ENCODE data around the gene RIMBP2. TPM values are rescaled to one million over a fixed set of nuclear protein-coding genes. Genes with fewer than 3 reads are reported as not detected.

The RIMBP2 gene
- total and polyA plus RNA-seq, 2 donors = 0.47 to 0.78 TPM

DNA sequence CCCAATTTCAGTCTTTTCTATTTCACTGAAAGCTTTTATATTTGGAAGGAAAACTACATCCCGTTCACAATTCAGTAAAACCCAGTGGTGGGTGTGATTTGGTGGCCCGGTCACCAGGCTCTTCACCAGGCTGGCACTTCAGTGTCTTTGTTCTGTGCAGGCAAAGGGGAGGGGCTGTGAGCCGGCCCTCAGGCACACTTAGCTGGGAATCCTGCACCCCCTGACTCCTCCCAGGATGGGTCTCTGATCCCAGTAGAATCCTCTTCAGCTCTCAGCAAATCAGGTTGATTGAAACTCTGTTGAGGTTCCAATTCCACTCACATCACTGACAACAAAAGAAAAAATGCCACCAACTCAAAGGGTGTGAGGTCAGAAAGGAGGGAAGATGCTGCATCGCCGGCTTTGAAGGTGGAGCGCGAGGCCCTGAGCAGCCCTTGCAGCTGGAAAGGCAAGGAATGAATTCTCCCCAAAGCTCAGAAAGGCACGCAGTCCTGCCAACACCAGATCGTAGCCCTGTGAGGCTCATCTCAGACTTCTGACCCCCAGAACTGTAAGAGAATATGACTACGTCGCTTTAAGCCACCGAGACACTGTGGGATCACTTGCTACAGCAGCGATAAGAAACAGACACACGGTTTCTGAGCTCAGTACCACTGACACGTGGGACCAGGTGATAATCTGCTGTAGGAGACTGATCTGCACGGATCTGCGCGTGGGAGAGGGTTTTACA is 211.8 kb downstream of the RIMBP2 start:
- Histone ChIP-seq H3K27me3 (ENCODE audit: control insufficient read depth in 2 of 2, insufficient read depth in 1 of 2, low read length in 1 of 2) (no peaks in the 10 kb centered on the region), H3K9me3 (ENCODE audit: control insufficient read depth in 2 of 2, insufficient read depth in 1 of 2, low read length in 1 of 2) (no peaks in the 10 kb centered on the region), H3K4me3 (ENCODE audit: low read length in 2 of 2) (no peak overlapping the region), H3K4me1 (ENCODE audit: control insufficient read depth in 2 of 2, insufficient read depth in 2 of 2, low read length in 2 of 2) (no peaks in the 10 kb centered on the region), H3K36me3 (ENCODE audit: control insufficient read depth in 2 of 2, insufficient read depth in 2 of 2, low read length in 1 of 2) (no peaks in the 10 kb centered on the region), H3K27ac (ENCODE audit: low read depth in 1 of 2, low read length in 1 of 2) (no peak overlapping the region)
- WGBS = 84% methylated on average over 18 of the region's 18 CpGs
- DNase-seq (ENCODE audit: low read depth in 6 of 9, low spot score in 9 of 9) = no peak

DNA sequence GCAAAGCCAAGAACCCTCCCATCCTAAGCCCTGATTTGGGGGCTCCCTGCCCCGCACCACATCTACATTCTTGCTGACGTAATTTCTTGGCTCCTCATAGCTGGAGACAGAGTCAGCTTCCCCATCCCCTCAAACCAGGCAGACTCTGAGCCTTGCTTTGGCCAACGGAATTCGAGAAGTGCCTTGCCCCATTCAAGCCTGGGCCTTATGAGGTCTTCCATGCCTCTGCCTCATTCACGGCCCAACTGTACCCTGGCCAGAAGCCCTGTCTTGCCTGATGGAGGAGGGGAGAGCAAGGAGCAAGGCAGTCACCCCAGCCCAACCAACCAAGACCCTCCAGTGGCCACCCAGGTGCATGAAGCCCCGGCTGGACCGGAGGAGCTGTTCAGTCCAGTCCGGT is 214.3 kb downstream of the RIMBP2 start:
- DNase-seq (ENCODE audit: low read depth in 6 of 9, low spot score in 9 of 9) = no peak

DNA sequence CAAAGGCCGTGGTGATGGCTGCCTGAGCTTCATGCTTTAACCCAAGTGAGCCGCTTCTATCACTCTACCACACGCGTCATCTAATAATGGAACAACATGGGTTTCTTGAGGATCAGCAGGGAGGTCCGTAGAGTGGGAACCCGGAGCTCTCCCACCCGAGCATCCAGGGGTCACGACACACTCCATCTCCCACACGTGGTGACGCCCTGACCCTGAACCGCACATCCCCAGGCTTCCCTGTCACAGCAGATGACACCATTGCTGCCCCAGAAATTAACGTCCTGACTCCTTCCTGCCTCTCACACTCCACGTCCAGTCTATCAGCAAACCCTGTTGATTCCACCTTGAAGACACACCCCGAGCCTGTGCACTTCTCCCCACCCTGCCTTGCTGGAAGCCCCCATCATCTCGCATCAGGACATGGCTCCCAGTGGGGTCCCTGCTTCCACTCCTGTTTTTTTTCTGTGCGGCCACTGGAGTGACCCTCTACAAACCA is 215.2 kb downstream of the RIMBP2 start:
- no peaks in the 10 kb centered on the region for H3K4me1 ChIP-seq (ENCODE audit: control insufficient read depth in 2 of 2, insufficient read depth in 2 of 2, low read length in 2 of 2)
- no peak overlapping the region for H3K4me3 ChIP-seq (ENCODE audit: low read length in 2 of 2)
- no peaks in the 10 kb centered on the region for H3K9me3 ChIP-seq (ENCODE audit: control insufficient read depth in 2 of 2, insufficient read depth in 1 of 2, low read length in 1 of 2)
- 91% methylated on average over 16 of the region's 16 CpGs for WGBS
- H3K27ac ChIP-seq (ENCODE audit: low read depth in 1 of 2, low read length in 1 of 2) = no peak overlapping the region
- H3K27me3 ChIP-seq (ENCODE audit: control insufficient read depth in 2 of 2, insufficient read depth in 1 of 2, low read length in 1 of 2) = no peaks in the 10 kb centered on the region
- no peak for DNase-seq (ENCODE audit: low read depth in 6 of 9, low spot score in 9 of 9)
- H3K36me3 ChIP-seq (ENCODE audit: control insufficient read depth in 2 of 2, insufficient read depth in 2 of 2, low read length in 1 of 2) = no peaks in the 10 kb centered on the region

More for the DNA sequence above, 214.3 kb downstream of the RIMBP2 start:
- WGBS = 95% methylated on average over 8 of the region's 8 CpGs
- H3K36me3 ChIP-seq (ENCODE audit: control insufficient read depth in 2 of 2, insufficient read depth in 2 of 2, low read length in 1 of 2) = no peaks in the 10 kb centered on the region
- H3K4me1 ChIP-seq (ENCODE audit: control insufficient read depth in 2 of 2, insufficient read depth in 2 of 2, low read length in 2 of 2) = no peaks in the 10 kb centered on the region
- no peak overlapping the region for H3K4me3 ChIP-seq (ENCODE audit: low read length in 2 of 2)
- no peaks in the 10 kb centered on the region for H3K9me3 ChIP-seq (ENCODE audit: control insufficient read depth in 2 of 2, insufficient read depth in 1 of 2, low read length in 1 of 2)
- no peak overlapping the region for H3K27ac ChIP-seq (ENCODE audit: low read depth in 1 of 2, low read length in 1 of 2)
- H3K27me3 ChIP-seq (ENCODE audit: control insufficient read depth in 2 of 2, insufficient read depth in 1 of 2, low read length in 1 of 2) = no peaks in the 10 kb centered on the region

DNA sequence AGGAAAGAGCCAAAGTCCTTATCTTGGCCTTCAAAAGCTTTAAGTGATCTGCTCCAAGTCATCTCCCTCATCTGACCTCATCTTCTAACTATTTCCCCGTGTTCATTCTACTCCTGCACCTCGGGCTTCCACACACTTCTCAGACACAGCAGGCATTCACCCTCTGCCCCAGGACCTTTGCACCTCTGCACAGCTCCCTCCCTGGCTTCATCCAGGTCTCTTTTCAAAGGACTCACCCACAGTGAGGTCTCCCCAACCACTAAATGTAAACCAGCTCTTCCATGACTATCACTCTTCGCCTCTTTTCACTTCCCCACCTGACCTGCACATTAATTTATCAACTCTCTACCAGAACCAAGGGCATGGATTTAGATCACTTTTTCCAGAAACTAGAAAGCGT is 216.6 kb downstream of the RIMBP2 start:
- H3K27ac ChIP-seq (ENCODE audit: low read depth in 1 of 2, low read length in 1 of 2) = no peak overlapping the region
- WGBS = 86% methylated on average over 4 of the region's 4 CpGs

DNA sequence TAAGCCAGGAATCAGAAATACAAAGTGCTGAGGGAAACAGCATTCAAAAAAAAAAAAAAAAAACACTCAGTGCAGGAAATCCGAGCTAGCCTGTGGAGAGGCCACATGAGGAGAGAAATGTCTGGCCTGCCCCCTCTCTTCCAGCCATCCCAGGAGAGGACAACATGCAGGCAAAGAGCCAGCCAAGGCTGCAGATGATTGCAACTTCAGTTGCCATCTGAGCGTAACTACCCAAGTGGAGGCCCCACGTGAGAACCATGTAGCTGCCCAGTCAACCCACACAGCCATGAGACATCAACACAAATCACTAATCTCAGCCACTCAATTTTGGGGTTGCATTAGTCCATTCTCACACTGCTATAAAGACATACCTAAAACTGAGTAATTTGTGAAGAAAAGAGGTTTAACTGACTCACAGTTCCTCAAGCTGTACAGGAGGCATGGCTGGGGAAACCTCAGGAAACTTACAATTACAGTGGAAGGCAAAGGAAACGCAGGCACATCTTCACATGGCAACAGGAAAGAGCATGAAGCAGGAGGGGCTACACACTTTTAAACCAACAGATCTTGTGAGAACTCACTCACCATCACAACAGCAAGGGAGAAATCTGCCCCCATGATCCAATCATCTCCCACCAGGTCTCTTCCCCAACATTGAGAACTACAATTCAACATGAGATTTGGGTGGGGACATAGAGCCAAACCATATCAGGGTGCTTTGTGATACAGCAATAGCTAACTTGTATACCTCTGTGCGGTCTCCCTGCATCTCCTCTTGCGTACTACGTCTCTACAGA is 217.3 kb downstream of the RIMBP2 start:
- Histone ChIP-seq H3K27ac (ENCODE audit: low read depth in 1 of 2, low read length in 1 of 2) (no peak overlapping the region), H3K9me3 (ENCODE audit: control insufficient read depth in 2 of 2, insufficient read depth in 1 of 2, low read length in 1 of 2) (no peaks in the 10 kb centered on the region), H3K4me3 (ENCODE audit: low read length in 2 of 2) (no peak overlapping the region), H3K36me3 (ENCODE audit: control insufficient read depth in 2 of 2, insufficient read depth in 2 of 2, low read length in 1 of 2) (no peaks in the 10 kb centered on the region), H3K27me3 (ENCODE audit: control insufficient read depth in 2 of 2, insufficient read depth in 1 of 2, low read length in 1 of 2) (no peaks in the 10 kb centered on the region), H3K4me1 (ENCODE audit: control insufficient read depth in 2 of 2, insufficient read depth in 2 of 2, low read length in 2 of 2) (no peaks in the 10 kb centered on the region)
- 91% methylated on average over 7 of the region's 7 CpGs for WGBS
- no peak for DNase-seq (ENCODE audit: low read depth in 6 of 9, low spot score in 9 of 9)

More for the DNA sequence above, 216.6 kb downstream of the RIMBP2 start:
- Histone ChIP-seq H3K36me3 (ENCODE audit: control insufficient read depth in 2 of 2, insufficient read depth in 2 of 2, low read length in 1 of 2) (no peaks in the 10 kb centered on the region), H3K4me1 (ENCODE audit: control insufficient read depth in 2 of 2, insufficient read depth in 2 of 2, low read length in 2 of 2) (no peaks in the 10 kb centered on the region), H3K27me3 (ENCODE audit: control insufficient read depth in 2 of 2, insufficient read depth in 1 of 2, low read length in 1 of 2) (no peaks in the 10 kb centered on the region), H3K9me3 (ENCODE audit: control insufficient read depth in 2 of 2, insufficient read depth in 1 of 2, low read length in 1 of 2) (no peaks in the 10 kb centered on the region), H3K4me3 (ENCODE audit: low read length in 2 of 2) (no peak overlapping the region)
- DNase-seq (ENCODE audit: low read depth in 6 of 9, low spot score in 9 of 9) = no peak

DNA sequence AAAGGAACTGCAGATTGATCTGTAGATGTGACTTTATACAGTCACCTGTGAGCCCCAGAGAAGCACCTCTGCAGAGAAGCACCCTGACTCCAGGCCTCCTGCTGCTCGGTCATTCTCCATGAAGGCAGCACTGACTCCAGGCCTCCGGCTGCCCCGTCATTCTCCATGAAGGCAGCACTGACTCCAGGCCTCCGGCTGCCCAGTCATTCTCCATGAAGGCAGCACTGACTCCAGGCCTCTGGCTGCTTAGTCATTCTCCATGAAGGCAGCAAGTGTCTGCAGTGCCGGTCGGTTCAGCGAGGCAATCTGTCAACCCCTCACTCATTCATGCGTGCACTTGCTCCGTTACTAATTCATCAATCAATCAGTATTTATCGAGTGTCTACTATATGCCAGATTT is 218.1 kb downstream of the RIMBP2 start:
- Histone ChIP-seq H3K9me3 (ENCODE audit: control insufficient read depth in 2 of 2, insufficient read depth in 1 of 2, low read length in 1 of 2) (no peaks in the 10 kb centered on the region), H3K27me3 (ENCODE audit: control insufficient read depth in 2 of 2, insufficient read depth in 1 of 2, low read length in 1 of 2) (no peaks in the 10 kb centered on the region), H3K4me3 (ENCODE audit: low read length in 2 of 2) (no peak overlapping the region), H3K4me1 (ENCODE audit: control insufficient read depth in 2 of 2, insufficient read depth in 2 of 2, low read length in 2 of 2) (no peaks in the 10 kb centered on the region), H3K27ac (ENCODE audit: low read depth in 1 of 2, low read length in 1 of 2) (no peak overlapping the region), H3K36me3 (ENCODE audit: control insufficient read depth in 2 of 2, insufficient read depth in 2 of 2, low read length in 1 of 2) (no peaks in the 10 kb centered on the region)
- no peak for DNase-seq (ENCODE audit: low read depth in 6 of 9, low spot score in 9 of 9)
- 90% methylated on average over 10 of the region's 10 CpGs for WGBS

DNA sequence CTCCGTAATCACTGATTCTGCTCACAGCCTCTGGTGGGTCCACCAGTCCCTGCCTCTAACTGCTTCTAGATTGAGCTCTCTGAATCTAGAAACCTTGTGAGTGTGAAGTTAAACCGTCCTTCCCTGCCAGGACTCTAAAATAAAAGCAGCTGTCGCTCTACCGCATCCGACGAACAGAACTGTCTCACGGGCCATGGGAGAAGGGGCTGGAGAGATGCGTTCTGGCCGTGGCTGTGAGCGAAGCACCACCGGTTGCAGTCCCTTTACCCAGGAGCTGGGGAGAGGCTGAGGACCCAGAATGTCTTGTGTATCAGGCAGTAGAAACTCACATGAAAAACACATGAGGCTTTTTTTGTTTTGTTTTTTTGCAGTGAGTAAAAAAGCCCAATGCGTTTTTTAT is 218.8 kb downstream of the RIMBP2 start:
- Histone ChIP-seq H3K9me3 (ENCODE audit: control insufficient read depth in 2 of 2, insufficient read depth in 1 of 2, low read length in 1 of 2) (no peaks in the 10 kb centered on the region), H3K36me3 (ENCODE audit: control insufficient read depth in 2 of 2, insufficient read depth in 2 of 2, low read length in 1 of 2) (no peaks in the 10 kb centered on the region), H3K27me3 (ENCODE audit: control insufficient read depth in 2 of 2, insufficient read depth in 1 of 2, low read length in 1 of 2) (no peaks in the 10 kb centered on the region), H3K27ac (ENCODE audit: low read depth in 1 of 2, low read length in 1 of 2) (no peak overlapping the region), H3K4me1 (ENCODE audit: control insufficient read depth in 2 of 2, insufficient read depth in 2 of 2, low read length in 2 of 2) (no peaks in the 10 kb centered on the region), H3K4me3 (ENCODE audit: low read length in 2 of 2) (no peak overlapping the region)
- DNase-seq (ENCODE audit: low read depth in 6 of 9, low spot score in 9 of 9) = no peak
- 92% methylated on average over 12 of the region's 12 CpGs for WGBS

DNA sequence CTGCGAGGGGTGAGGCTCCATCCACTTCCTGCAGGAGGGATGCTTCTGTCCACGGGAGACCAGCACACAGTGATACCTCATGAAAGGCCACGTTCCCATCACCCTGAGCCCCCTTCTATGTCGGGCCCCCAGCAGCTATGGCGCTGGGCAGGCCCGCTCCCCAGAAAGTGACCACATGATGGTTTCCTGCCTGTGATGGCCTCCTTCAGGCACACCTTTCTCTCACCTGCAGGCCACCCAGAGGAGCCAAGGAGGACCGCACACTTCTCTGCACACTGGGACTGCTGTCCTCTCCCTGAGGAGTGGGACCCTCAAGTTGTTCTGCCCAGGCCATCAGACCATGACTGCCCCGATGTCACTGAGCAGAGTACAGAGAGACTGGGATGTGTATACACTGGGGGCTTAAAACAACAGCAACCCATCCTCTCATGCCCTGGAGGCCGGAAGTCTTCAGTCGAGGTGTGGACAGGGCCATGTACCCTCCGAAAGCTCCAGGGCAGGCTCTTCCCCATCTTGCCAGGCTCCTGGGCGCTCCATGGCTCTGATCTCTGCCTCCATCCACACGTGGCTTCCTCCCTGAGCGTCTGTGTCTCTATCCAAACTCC is 219.5 kb downstream of the RIMBP2 start:
- 85% methylated on average over 14 of the region's 14 CpGs for WGBS
- Histone ChIP-seq H3K27ac (ENCODE audit: low read depth in 1 of 2, low read length in 1 of 2) (no peak overlapping the region), H3K4me1 (ENCODE audit: control insufficient read depth in 2 of 2, insufficient read depth in 2 of 2, low read length in 2 of 2) (no peaks in the 10 kb centered on the region), H3K27me3 (ENCODE audit: control insufficient read depth in 2 of 2, insufficient read depth in 1 of 2, low read length in 1 of 2) (no peaks in the 10 kb centered on the region), H3K36me3 (ENCODE audit: control insufficient read depth in 2 of 2, insufficient read depth in 2 of 2, low read length in 1 of 2) (no peaks in the 10 kb centered on the region), H3K9me3 (ENCODE audit: control insufficient read depth in 2 of 2, insufficient read depth in 1 of 2, low read length in 1 of 2) (no peaks in the 10 kb centered on the region), H3K4me3 (ENCODE audit: low read length in 2 of 2) (no peak overlapping the region)
- DNase-seq (ENCODE audit: low read depth in 6 of 9, low spot score in 9 of 9) = no peak

DNA sequence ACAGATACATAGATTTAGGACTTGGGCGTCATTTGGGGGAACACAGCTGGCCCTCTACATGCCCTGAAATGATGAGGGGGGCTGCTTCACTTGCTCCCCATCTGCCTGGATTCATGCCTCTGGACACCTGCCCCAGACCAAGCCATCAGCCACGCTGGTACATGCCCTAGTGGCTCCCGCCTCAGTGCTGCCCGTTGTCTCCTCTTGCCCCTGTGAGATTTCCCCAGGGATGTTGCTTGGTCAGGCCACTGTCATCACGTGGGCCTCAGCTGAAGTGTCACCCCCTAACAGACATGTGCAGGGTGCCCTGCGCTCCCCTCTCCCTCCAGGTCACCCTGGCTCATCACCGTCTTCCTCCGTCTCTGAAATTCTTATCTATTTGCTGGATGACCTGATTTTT is 220.9 kb downstream of the RIMBP2 start:
- Histone ChIP-seq H3K9me3 (ENCODE audit: control insufficient read depth in 2 of 2, insufficient read depth in 1 of 2, low read length in 1 of 2) (no peaks in the 10 kb centered on the region), H3K4me1 (ENCODE audit: control insufficient read depth in 2 of 2, insufficient read depth in 2 of 2, low read length in 2 of 2) (no peaks in the 10 kb centered on the region), H3K36me3 (ENCODE audit: control insufficient read depth in 2 of 2, insufficient read depth in 2 of 2, low read length in 1 of 2) (no peaks in the 10 kb centered on the region), H3K27ac (ENCODE audit: low read depth in 1 of 2, low read length in 1 of 2) (no peak overlapping the region), H3K27me3 (ENCODE audit: control insufficient read depth in 2 of 2, insufficient read depth in 1 of 2, low read length in 1 of 2) (no peaks in the 10 kb centered on the region), H3K4me3 (ENCODE audit: low read length in 2 of 2) (no peak overlapping the region)
- 88% methylated on average over 8 of the region's 8 CpGs for WGBS
- no peak for DNase-seq (ENCODE audit: low read depth in 6 of 9, low spot score in 9 of 9)

All from thymus (tissue), 11 donors.